ENCODE results near the gene TTYH3.

GRCh38 chr7:2639695-2640481 is 8.1 kb downstream of the TTYH3 start:
- TF ChIP-seq CTCF (IDR thresholded peaks at IDR 0.05) (no peak), POLR2A (IDR thresholded peaks at IDR 0.05) (no peak)
